ENCODE data around the gene MRPL10. TPM values are rescaled to one million over a fixed set of nuclear protein-coding genes. Genes with fewer than 3 reads are reported as not detected.

Gene MRPL10
- total RNA-seq, 1 donor from 2014 or later, result 52.2 TPM

GRCh38 chr17:47802341-47803022, 28.9 kb downstream of the MRPL10 start:
- Mint-ChIP-seq H3K27ac (no peak overlapping the region), H3K36me3 (ENCODE audit: low read depth) (peaks cover 6% of the 10 kb centered on the region), H3K9me3 (no peaks in the 10 kb centered on the region), H3K4me3 (ENCODE audit: low read depth) (no peak overlapping the region), H3K4me1 (ENCODE audit: low read depth) (no peaks in the 10 kb centered on the region), H3K27me3 (ENCODE audit: low read depth) (peaks cover 3% of the 10 kb centered on the region)
- intact Hi-C loops (cut with micrococcal nuclease), result loop anchor here (1.0 to 10.0 kb wide), 3 partner anchors 26 to 138 kb away; no protein-coding TSS in a partner anchor
- DNase-seq (ENCODE audit: low spot score), result peak; percentile 28

GRCh38 chr17:47801906-47802305, 29.4 kb downstream of the MRPL10 start:
- no peaks in the 10 kb centered on the region for H3K4me1 Mint-ChIP-seq (ENCODE audit: low read depth)
- H3K9me3 Mint-ChIP-seq, result no peaks in the 10 kb centered on the region
- peaks cover under 1% of the 10 kb centered on the region for H3K36me3 Mint-ChIP-seq (ENCODE audit: low read depth)
- H3K27ac Mint-ChIP-seq, result no peak overlapping the region
- no peak overlapping the region for H3K4me3 Mint-ChIP-seq (ENCODE audit: low read depth)
- H3K27me3 Mint-ChIP-seq (ENCODE audit: low read depth), result peaks cover 5% of the 10 kb centered on the region
- DNase-seq (ENCODE audit: low spot score), result no peak
- intact Hi-C loops (cut with micrococcal nuclease), result loop anchor here (1.0 to 10.0 kb wide), 3 partner anchors 26 to 137 kb away; no protein-coding TSS in a partner anchor

DNA sequence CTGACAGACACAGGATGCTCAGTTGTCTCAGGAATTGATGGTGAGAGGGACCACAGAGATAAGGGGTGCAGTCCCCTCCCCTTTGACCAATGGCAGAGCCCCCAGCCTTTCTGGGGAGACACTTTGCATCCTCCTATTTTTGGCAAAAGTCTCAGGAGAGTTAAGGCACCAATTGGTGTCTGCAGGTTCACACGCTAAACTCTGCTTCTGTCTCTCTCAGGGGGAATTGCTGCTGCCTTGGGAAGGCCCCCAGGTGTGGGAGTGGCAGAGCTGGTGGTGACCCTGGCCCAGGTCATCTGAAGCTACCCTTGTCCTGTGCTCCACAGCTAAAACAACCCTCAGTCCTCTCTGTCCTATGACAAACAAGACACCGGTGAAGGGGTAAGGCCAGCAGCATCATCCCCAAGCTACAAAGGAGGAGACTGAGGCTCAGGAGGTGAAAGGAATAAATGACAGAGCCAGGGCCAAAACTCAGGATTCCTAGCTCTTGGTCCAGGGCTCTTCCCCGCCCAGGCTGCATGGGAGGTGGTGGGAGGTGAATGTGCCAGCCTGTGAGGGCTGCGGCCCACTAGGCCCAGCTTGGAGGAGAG, 30.1 kb downstream of the MRPL10 start:
- intact Hi-C loops (cut with micrococcal nuclease), result loop anchor here (5.0 to 10.0 kb wide), 2 partner anchors 104 to 136 kb away; no protein-coding TSS in a partner anchor
- H3K4me1 Mint-ChIP-seq (ENCODE audit: low read depth), result no peaks in the 10 kb centered on the region
- no peaks in the 10 kb centered on the region for H3K36me3 Mint-ChIP-seq (ENCODE audit: low read depth)
- no peak overlapping the region for H3K4me3 Mint-ChIP-seq (ENCODE audit: low read depth)
- DNase-seq (ENCODE audit: low spot score), result no peak
- peaks cover 5% of the 10 kb centered on the region for H3K27me3 Mint-ChIP-seq (ENCODE audit: low read depth)
- no peak overlapping the region for H3K27ac Mint-ChIP-seq
- H3K9me3 Mint-ChIP-seq, result no peaks in the 10 kb centered on the region

DNA sequence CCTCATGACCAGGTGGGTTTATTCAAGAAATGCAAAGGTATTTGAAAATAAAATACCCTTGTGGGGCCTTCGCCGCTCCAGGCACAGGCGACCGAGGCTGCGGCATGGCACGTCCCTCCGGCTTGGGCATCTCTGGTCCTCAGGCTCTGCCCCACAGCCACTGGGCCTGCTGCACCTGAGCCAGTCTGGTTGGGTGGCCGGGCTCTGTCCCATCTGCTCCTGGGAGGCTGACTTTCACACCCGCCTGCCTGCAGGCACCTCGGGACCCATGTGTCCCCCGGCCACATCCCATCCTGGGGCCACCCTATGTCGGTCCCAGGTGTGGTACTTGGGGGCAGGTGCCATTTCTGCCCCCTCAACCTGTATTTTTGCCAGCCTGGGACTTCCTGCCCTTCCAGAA, 30.7 kb downstream of the MRPL10 start:
- Mint-ChIP-seq H3K36me3 (ENCODE audit: low read depth) (no peaks in the 10 kb centered on the region), H3K4me1 (ENCODE audit: low read depth) (no peaks in the 10 kb centered on the region), H3K27me3 (ENCODE audit: low read depth) (peaks cover 5% of the 10 kb centered on the region), H3K27ac (no peak overlapping the region), H3K4me3 (ENCODE audit: low read depth) (no peak overlapping the region), H3K9me3 (no peaks in the 10 kb centered on the region)
- no peak for DNase-seq (ENCODE audit: low spot score)
- intact Hi-C loops (cut with micrococcal nuclease), result loop anchor here (5.0 to 10.0 kb wide), 2 partner anchors 103 to 136 kb away; no protein-coding TSS in a partner anchor

- H3K27me3 Mint-ChIP-seq (ENCODE audit: low read depth), result peaks cover 28% of the 10 kb centered on the region
- no peak for DNase-seq (ENCODE audit: low spot score)
- no peak overlapping the region for H3K4me3 Mint-ChIP-seq (ENCODE audit: low read depth)
- no peak overlapping the region for H3K27ac Mint-ChIP-seq
- intact Hi-C loops (cut with micrococcal nuclease), result no loop called here
- H3K9me3 Mint-ChIP-seq, result no peaks in the 10 kb centered on the region
- no peaks in the 10 kb centered on the region for H3K4me1 Mint-ChIP-seq (ENCODE audit: low read depth)
- no peaks in the 10 kb centered on the region for H3K36me3 Mint-ChIP-seq (ENCODE audit: low read depth)
Measured at GRCh38 chr17:47797797-47798196, 33.5 kb downstream of the MRPL10 start.

DNA sequence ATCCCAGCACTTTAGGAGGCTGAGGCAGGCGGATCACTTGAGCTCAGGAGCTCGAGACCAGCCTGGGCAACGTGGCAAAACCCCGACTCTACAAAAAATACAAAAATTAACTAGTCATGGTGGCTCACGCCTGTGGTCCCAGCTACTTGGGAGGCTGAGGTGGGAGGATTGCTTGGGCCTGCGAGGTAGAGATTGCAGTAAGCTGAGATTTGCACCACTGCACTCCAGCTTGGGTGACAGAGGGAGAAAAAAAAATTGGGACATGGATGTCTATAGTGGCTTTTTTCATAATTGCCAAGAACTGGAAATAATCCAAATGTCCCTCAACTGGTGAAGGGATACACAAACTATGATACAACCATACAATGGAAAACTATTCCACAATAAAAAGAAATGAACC, 38.4 kb downstream of the MRPL10 start:
- Mint-ChIP-seq H3K4me1 (ENCODE audit: low read depth) (peaks cover 12% of the 10 kb centered on the region), H3K27ac (no peak overlapping the region), H3K27me3 (ENCODE audit: low read depth) (peaks cover 63% of the 10 kb centered on the region), H3K4me3 (ENCODE audit: low read depth) (no peak overlapping the region), H3K36me3 (ENCODE audit: low read depth) (no peaks in the 10 kb centered on the region), H3K9me3 (no peaks in the 10 kb centered on the region)
- intact Hi-C loops (cut with micrococcal nuclease), result loop anchor here (5.0 kb wide), 1 partner anchor 61 kb away; the partner anchor contains the start of gene TBX21
- DNase-seq (ENCODE audit: low spot score), result no peak

- Mint-ChIP-seq H3K36me3 (ENCODE audit: low read depth) (no peaks in the 10 kb centered on the region), H3K4me1 (ENCODE audit: low read depth) (peaks cover 12% of the 10 kb centered on the region), H3K9me3 (no peaks in the 10 kb centered on the region), H3K27me3 (ENCODE audit: low read depth) (peaks cover 64% of the 10 kb centered on the region), H3K27ac (no peak overlapping the region), H3K4me3 (ENCODE audit: low read depth) (no peak overlapping the region)
- DNase-seq (ENCODE audit: low spot score), result no peak
- intact Hi-C loops (cut with micrococcal nuclease), result loop anchor here (5.0 kb wide), 1 partner anchor 60 kb away; the partner anchor contains the start of gene TBX21
Measured at GRCh38 chr17:47792457-47792856, 38.9 kb downstream of the MRPL10 start.

DNA sequence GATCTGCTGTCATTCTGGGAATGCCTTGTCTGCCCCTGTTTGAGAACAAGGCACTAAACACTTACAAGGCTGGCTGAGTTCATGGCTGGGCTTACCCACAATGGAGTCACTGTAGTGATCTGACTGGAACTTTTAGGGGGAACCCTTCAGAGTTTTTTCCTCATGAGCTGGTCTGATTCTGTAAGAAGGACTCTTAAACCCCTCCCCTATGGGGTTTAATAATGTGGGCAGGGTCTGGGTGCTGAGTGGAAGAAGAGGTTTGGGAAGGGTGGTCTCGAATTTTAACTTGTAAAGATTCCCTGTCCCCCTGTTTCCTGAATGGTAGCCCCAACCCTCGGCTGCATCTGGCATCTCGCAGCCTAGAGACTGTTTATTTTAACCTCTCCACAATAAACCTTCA, 40.3 kb downstream of the MRPL10 start:
- Mint-ChIP-seq H3K4me1 (ENCODE audit: low read depth) (peaks cover 12% of the 10 kb centered on the region), H3K27ac (no peak overlapping the region), H3K36me3 (ENCODE audit: low read depth) (no peaks in the 10 kb centered on the region), H3K27me3 (ENCODE audit: low read depth) (peaks cover 66% of the 10 kb centered on the region), H3K9me3 (no peaks in the 10 kb centered on the region), H3K4me3 (ENCODE audit: low read depth) (no peak overlapping the region)
- DNase-seq (ENCODE audit: low spot score), result no peak
- intact Hi-C loops (cut with micrococcal nuclease), result loop anchor here (5.0 kb wide), 1 partner anchor 59 kb away; the partner anchor contains the start of gene TBX21

GRCh38 chr17:47789611-47790561, 41.5 kb downstream of the MRPL10 start:
- H3K27me3 Mint-ChIP-seq (ENCODE audit: low read depth), result peaks cover 66% of the 10 kb centered on the region
- H3K4me3 Mint-ChIP-seq (ENCODE audit: low read depth), result peak overlapping the region; percentile 66
- DNase-seq (ENCODE audit: low spot score), result peak; percentile 34
- no peaks in the 10 kb centered on the region for H3K9me3 Mint-ChIP-seq
- no peaks in the 10 kb centered on the region for H3K36me3 Mint-ChIP-seq (ENCODE audit: low read depth)
- intact Hi-C loops (cut with micrococcal nuclease), result loop anchor here (2.0 to 5.0 kb wide), 2 partner anchors 58 to 91 kb away; partner anchors contain the start of gene TBX21
- H3K27ac Mint-ChIP-seq, result no peak overlapping the region
- H3K4me1 Mint-ChIP-seq (ENCODE audit: low read depth), result peaks cover 12% of the 10 kb centered on the region

GRCh38 chr17:47785538-47786123, 45.7 kb downstream of the MRPL10 start:
- Mint-ChIP-seq H3K9me3 (no peaks in the 10 kb centered on the region), H3K4me1 (ENCODE audit: low read depth) (peaks cover 9% of the 10 kb centered on the region), H3K27me3 (ENCODE audit: low read depth) (peaks cover 51% of the 10 kb centered on the region), H3K27ac (no peak overlapping the region), H3K36me3 (ENCODE audit: low read depth) (no peaks in the 10 kb centered on the region), H3K4me3 (ENCODE audit: low read depth) (no peak overlapping the region)
- DNase-seq (ENCODE audit: low spot score), result no peak
- intact Hi-C loops (cut with micrococcal nuclease), result no loop called here

DNA sequence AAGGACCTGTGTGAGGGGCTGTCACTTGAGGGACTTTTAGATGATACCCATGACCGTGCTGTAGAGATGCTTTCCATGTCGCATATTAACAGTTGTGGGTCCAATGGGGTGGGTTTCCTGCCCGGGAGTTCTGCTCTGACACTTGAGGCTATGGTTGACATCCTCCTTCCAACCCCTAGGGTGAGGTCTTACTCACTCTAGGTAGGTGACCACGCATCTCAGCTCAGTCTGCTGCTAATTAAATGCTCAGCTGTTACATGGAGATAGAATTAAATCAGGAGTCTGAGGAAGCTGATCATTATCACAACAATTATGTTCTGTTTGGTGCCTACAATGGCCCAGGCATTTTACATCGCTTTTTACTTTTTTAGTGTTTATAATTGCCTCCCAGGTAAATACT, 49.9 kb downstream of the MRPL10 start:
- Mint-ChIP-seq H3K9me3 (no peaks in the 10 kb centered on the region), H3K4me1 (ENCODE audit: low read depth) (peaks cover 2% of the 10 kb centered on the region), H3K36me3 (ENCODE audit: low read depth) (no peaks in the 10 kb centered on the region), H3K4me3 (ENCODE audit: low read depth) (no peak overlapping the region), H3K27ac (no peak overlapping the region), H3K27me3 (ENCODE audit: low read depth) (peaks cover 44% of the 10 kb centered on the region)
- no peak for DNase-seq (ENCODE audit: low spot score)
- intact Hi-C loops (cut with micrococcal nuclease), result no loop called here

DNA sequence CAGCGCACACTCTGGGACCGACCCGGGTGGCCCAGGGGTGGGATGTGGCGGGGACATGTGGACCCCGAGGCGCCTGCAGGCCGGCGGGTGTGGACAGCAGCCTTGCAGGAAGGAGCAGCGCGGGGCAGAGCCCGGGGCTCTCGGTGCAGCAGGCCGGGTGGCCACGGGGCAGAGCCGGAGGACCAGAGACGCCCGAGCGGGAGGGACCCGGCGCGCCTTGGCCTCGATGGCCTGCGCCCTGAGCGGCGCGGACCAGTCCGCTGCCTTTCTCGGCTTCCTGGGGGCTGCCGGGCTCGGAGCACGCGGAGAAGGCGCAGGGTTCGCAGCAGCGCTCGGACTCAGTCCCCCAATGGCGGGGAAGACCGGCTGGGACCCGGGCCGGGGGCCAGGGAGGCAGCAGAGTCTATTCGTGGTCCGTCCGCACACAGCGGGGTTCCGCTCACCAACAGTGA, 53.1 kb downstream of the MRPL10 start:
- Mint-ChIP-seq H3K9me3 (peaks cover 4% of the 10 kb centered on the region), H3K27me3 (ENCODE audit: low read depth) (peaks cover 40% of the 10 kb centered on the region), H3K4me1 (ENCODE audit: low read depth) (peaks cover 2% of the 10 kb centered on the region), H3K4me3 (ENCODE audit: low read depth) (no peak overlapping the region), H3K36me3 (ENCODE audit: low read depth) (no peaks in the 10 kb centered on the region), H3K27ac (no peak overlapping the region)
- intact Hi-C loops (cut with micrococcal nuclease), result no loop called here
- DNase-seq (ENCODE audit: low spot score), result no peak
